IPS-20b (cell line): Measurements from ENCODE around the gene RBM12.

ENCODE experiments used
- H3K27ac ChIP-seq: one replicate; pipeline ENCODE4 v1.5.1; 2013; ENCODE audit warnings: low read length
- H3K27me3 ChIP-seq: 2 replicates; pipeline ENCODE4 v1.6.1; 2013; ENCODE audit warnings: mild to moderate bottlenecking, low read length, inconsistent platforms; ENCODE audit not compliant: insufficient read depth
- H3K36me3 ChIP-seq: 2 replicates; pipeline ENCODE4 v1.6.1; 2013; ENCODE audit warnings: low read depth, mild to moderate bottlenecking, inconsistent platforms, low read length, moderate library complexity; ENCODE audit not compliant: insufficient read depth
- H3K4me1 ChIP-seq: 2 replicates; pipeline ENCODE4 v1.6.1; 2013; ENCODE audit warnings: mild to moderate bottlenecking, control low read depth, inconsistent platforms, low read length, moderate library complexity; ENCODE audit not compliant: insufficient read depth
- H3K4me3 ChIP-seq: 2 replicates; pipeline ENCODE4 v1.5.1; 2013; ENCODE audit warnings: mild to moderate bottlenecking, low read length, inconsistent platforms
- H3K9ac ChIP-seq: 2 replicates; pipeline ENCODE4 v1.6.1; 2013; ENCODE audit warnings: low read depth, mild to moderate bottlenecking, inconsistent platforms, low read length, moderate library complexity
- H3K9me3 ChIP-seq: 2 replicates; pipeline ENCODE4 v1.6.1; 2013; ENCODE audit warnings: mild to moderate bottlenecking, low read depth, low read length, inconsistent platforms; ENCODE audit not compliant: insufficient read depth

The RBM12 gene

DNA sequence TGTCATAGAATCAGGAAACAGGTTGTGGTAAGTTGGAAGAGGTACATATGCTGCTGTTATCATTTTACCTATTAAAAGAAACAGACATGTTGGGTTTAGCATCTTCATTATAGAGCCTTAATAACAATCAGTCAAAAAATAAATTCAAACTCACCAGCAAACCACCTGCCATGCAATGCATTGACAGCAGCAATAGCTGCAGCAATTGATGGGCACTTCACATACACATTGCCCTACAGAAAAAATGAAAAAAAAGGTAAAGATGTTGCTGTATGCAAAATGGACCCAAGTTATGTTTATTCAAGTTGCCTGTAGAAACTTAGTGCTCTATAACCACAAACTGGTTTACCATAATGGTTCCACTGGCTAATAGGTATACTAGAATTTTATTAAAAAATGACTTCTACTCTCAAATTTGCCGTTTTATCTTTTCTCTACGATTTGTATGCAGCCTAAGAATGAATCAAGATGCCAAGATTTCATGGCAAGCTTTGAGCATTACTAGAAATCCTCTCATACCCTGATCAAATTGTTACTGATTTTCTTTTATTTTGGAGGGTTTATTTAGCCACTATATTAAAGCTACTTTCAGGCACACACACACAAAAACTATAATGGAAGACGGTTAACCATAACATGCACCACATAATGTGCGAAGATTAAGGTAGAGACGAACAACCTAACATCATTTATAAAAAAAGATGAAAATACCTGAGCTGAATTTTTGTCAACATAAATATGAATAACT is 40.0 kb upstream of the RBM12 start:
- Histone ChIP-seq H3K4me1 (no peaks in the 10 kb centered on the region), H3K4me3 (no peak overlapping the region), H3K9ac (no peak overlapping the region), H3K27me3 (no peaks in the 10 kb centered on the region), H3K27ac (no peak overlapping the region), H3K9me3 (no peaks in the 10 kb centered on the region), H3K36me3 (peaks cover 84% of the 10 kb centered on the region)

GRCh38 chr20:35702824-35703695 is 38.4 kb upstream of the RBM12 start:
- Histone ChIP-seq H3K36me3 (peaks cover 67% of the 10 kb centered on the region), H3K9me3 (no peaks in the 10 kb centered on the region), H3K27me3 (no peaks in the 10 kb centered on the region), H3K4me1 (no peaks in the 10 kb centered on the region), H3K4me3 (no peak overlapping the region), H3K9ac (no peak overlapping the region), H3K27ac (no peak overlapping the region)

- Histone ChIP-seq H3K9ac (no peak overlapping the region), H3K27ac (no peak overlapping the region), H3K36me3 (peaks cover 60% of the 10 kb centered on the region), H3K4me1 (no peaks in the 10 kb centered on the region), H3K4me3 (no peak overlapping the region), H3K9me3 (no peaks in the 10 kb centered on the region), H3K27me3 (no peaks in the 10 kb centered on the region)
Observed at GRCh38 chr20:35702051-35702823, 37.5 kb upstream of the RBM12 start.

DNA sequence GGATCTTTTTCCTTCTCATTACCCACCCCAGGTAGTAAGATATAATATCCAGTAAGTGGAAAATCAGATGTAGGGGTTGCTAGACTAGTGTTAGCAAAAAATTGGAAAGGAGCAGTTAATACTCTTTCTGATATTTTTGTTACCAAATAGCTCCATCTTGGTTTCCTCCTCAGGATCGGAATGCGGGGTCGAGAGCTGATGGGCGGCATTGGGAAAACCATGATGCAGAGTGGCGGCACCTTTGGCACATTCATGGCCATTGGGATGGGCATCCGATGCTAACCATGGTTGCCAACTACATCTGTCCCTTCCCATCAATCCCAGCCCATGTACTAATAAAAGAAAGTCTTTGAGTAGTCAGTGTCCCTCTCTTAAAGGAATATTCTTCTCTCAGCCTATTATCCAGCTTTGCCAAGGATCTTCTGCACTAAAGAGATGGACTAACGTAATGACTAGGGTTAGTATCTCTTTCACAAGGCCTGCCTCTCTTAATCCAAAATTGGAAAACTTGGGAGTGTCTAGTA is 36.0 kb upstream of the RBM12 start:
- H3K9me3 ChIP-seq = no peaks in the 10 kb centered on the region
- H3K27me3 ChIP-seq = no peaks in the 10 kb centered on the region
- peaks cover 48% of the 10 kb centered on the region for H3K36me3 ChIP-seq
- H3K4me3 ChIP-seq = peak overlapping the region; percentile 94
- H3K27ac ChIP-seq = no peak overlapping the region
- no peaks in the 10 kb centered on the region for H3K4me1 ChIP-seq
- H3K9ac ChIP-seq = no peak overlapping the region

- H3K36me3 ChIP-seq = peaks cover 46% of the 10 kb centered on the region
- H3K27ac ChIP-seq = peak overlapping the region; percentile 84
- H3K9ac ChIP-seq = peak overlapping the region; percentile 95
- H3K4me3 ChIP-seq = peak overlapping the region; percentile 94
- H3K4me1 ChIP-seq = no peaks in the 10 kb centered on the region
- H3K9me3 ChIP-seq = no peaks in the 10 kb centered on the region
- no peaks in the 10 kb centered on the region for H3K27me3 ChIP-seq
Observed at GRCh38 chr20:35699957-35700624, 35.4 kb upstream of the RBM12 start.

GRCh38 chr20:35699127-35699956 is 34.6 kb upstream of the RBM12 start, which contains the start of the genes NFS1 and ROMO1:
TSS of gene NFS1 (minus strand) at chr20:35699352. CDS start at chr20:35699288, 64 bp downstream.
TSS of gene ROMO1 (plus strand) at chr20:35699405. CDS start at chr20:35699633, 228 bp downstream.
- no peaks in the 10 kb centered on the region for H3K4me1 ChIP-seq
- H3K9ac ChIP-seq = peak within 1 kb of the TSS; percentile 95
- H3K36me3 ChIP-seq = peaks cover 39% of the 10 kb centered on the region
- peak within 1 kb of the TSS; percentile 84 for H3K27ac ChIP-seq
- H3K4me3 ChIP-seq = peak within 1 kb of the TSS; percentile 94
- no peaks in the 10 kb centered on the region for H3K9me3 ChIP-seq
- H3K27me3 ChIP-seq = no peaks in the 10 kb centered on the region

- Histone ChIP-seq H3K4me3 (peak overlapping the region; percentile 94), H3K27me3 (no peaks in the 10 kb centered on the region), H3K27ac (no peak overlapping the region), H3K36me3 (peaks cover 31% of the 10 kb centered on the region), H3K9me3 (no peaks in the 10 kb centered on the region), H3K4me1 (no peaks in the 10 kb centered on the region), H3K9ac (peak overlapping the region; percentile 95)
Observed at GRCh38 chr20:35698298-35699126, 33.8 kb upstream of the RBM12 start.

- Histone ChIP-seq H3K27ac (no peak overlapping the region), H3K9ac (peak overlapping the region; percentile 95; the same call in 1 of the 2 replicates), H3K27me3 (no peaks in the 10 kb centered on the region)
Observed at GRCh38 chr20:35697696-35698297, 33.1 kb upstream of the RBM12 start.

GRCh38 chr20:35695978-35696377 is 31.3 kb upstream of the RBM12 start:
- H3K4me1 ChIP-seq = no peaks in the 10 kb centered on the region
- H3K27ac ChIP-seq = no peak overlapping the region
- H3K9ac ChIP-seq = no peak overlapping the region
- H3K4me3 ChIP-seq = no peak overlapping the region
- no peaks in the 10 kb centered on the region for H3K9me3 ChIP-seq
- peaks cover 9% of the 10 kb centered on the region for H3K36me3 ChIP-seq
- no peaks in the 10 kb centered on the region for H3K27me3 ChIP-seq

More at GRCh38 chr20:35697696-35698297, 33.1 kb upstream of the RBM12 start:
- H3K36me3 ChIP-seq = peaks cover 24% of the 10 kb centered on the region
- no peaks in the 10 kb centered on the region for H3K4me1 ChIP-seq
- peak overlapping the region; percentile 94 for H3K4me3 ChIP-seq
- no peaks in the 10 kb centered on the region for H3K9me3 ChIP-seq
